SJCRH30 (cell line): Measurements from ENCODE around the gene KCNH6. TPM values are rescaled to one million over a fixed set of nuclear protein-coding genes. Genes with fewer than 3 reads are reported as not detected.

ENCODE experiments used
- DNase-seq, 2 experiments: peaks; one replicate each; pipeline ENCODE4 v3.0.0-alpha.2; 2015 to 2020
- H3K27ac ChIP-seq: fragments of 250-450 bp; sonication (Bioruptor Pico); 2 replicates; pipeline ENCODE4 v1.5.1; 2020; ENCODE audit warnings: mild to moderate bottlenecking, moderate library complexity
- H3K27me3 ChIP-seq: fragments of 250-450 bp; sonication (Bioruptor Pico); 2 replicates; pipeline ENCODE4 v1.5.1; 2020; ENCODE audit warnings: mild to moderate bottlenecking, moderate library complexity
- H3K36me3 ChIP-seq: fragments of 250-450 bp; sonication (Bioruptor Pico); 2 replicates; pipeline ENCODE4 v1.5.1; 2020; ENCODE audit warnings: mild to moderate bottlenecking, moderate library complexity
- H3K4me1 ChIP-seq: fragments of 250-450 bp; sonication (Bioruptor Pico); 2 replicates; pipeline ENCODE4 v1.5.1; 2020; ENCODE audit warnings: mild to moderate bottlenecking, moderate library complexity
- H3K4me3 ChIP-seq: fragments of 250-450 bp; sonication (Bioruptor Pico); 2 replicates; pipeline ENCODE4 v1.5.1; 2020; ENCODE audit warnings: mild to moderate bottlenecking, moderate library complexity
- H3K9me3 ChIP-seq: fragments of 250-450 bp; sonication (Bioruptor Pico); replicated peaks from 2 replicates; pipeline ENCODE4 v1.5.1; 2020; ENCODE audit warnings: mild to moderate bottlenecking, moderate library complexity
- total RNA-seq: library from RNA; depleted of rRNA; stranded (reverse); fragments of >200 nt; shearing (Covaris generic); gene quantifications from 2 replicates; pipeline ENCODE4 v1.2.3, GENCODE V29; 2014

Gene KCNH6
- total RNA-seq, 1 experiment from 2014 or later = not detected

DNA sequence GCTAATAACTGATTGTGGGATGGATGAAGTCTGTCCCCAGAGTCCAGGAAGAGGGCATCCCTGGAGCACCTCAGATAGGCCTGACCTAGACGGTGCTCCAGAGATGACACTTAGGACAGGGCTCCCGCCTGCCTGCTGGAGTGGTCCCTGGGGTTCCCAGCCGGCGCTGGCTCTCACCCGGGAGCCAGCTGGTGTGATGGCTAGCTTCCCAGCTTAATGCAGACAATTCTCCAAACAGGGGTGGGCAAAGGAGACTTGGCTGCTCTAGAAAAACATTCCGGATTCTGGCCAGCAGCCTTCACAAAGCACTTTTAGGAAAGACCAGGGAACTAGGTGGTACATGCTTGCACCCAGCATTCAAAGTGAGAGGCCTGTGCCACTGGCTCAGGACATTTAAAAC lies 27.7 kb upstream of the KCNH6 start:
- Histone ChIP-seq H3K4me1 (no peaks in the 10 kb centered on the region), H3K27me3 (no peaks in the 10 kb centered on the region), H3K9me3 (no peaks in the 10 kb centered on the region), H3K27ac (no peak overlapping the region), H3K4me3 (no peak overlapping the region), H3K36me3 (no peaks in the 10 kb centered on the region)
- DNase-seq = no peak

DNA sequence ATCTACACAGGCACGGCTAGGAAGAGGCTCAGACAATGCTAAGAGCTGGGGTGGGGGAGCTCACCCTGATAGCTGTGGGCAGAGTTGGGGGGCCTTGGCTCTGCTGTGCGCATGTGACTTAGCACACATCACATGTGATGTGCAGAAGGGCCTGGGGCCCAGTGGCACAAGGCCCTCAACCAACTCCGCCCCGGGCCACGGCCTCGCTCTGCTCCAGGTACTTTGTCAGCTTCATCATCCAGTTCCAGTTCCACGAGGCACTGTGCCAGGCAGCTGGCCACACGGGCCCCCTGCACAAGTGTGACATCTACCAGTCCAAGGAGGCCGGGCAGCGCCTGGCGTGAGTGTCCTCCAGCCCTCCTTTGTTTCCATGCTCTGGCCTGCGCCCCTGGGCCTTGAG lies 27.0 kb upstream of the KCNH6 start:
- no peaks in the 10 kb centered on the region for H3K4me1 ChIP-seq
- no peak for DNase-seq
- no peak overlapping the region for H3K4me3 ChIP-seq
- no peaks in the 10 kb centered on the region for H3K9me3 ChIP-seq
- H3K27ac ChIP-seq = no peak overlapping the region
- H3K27me3 ChIP-seq = no peaks in the 10 kb centered on the region
- no peaks in the 10 kb centered on the region for H3K36me3 ChIP-seq

DNA sequence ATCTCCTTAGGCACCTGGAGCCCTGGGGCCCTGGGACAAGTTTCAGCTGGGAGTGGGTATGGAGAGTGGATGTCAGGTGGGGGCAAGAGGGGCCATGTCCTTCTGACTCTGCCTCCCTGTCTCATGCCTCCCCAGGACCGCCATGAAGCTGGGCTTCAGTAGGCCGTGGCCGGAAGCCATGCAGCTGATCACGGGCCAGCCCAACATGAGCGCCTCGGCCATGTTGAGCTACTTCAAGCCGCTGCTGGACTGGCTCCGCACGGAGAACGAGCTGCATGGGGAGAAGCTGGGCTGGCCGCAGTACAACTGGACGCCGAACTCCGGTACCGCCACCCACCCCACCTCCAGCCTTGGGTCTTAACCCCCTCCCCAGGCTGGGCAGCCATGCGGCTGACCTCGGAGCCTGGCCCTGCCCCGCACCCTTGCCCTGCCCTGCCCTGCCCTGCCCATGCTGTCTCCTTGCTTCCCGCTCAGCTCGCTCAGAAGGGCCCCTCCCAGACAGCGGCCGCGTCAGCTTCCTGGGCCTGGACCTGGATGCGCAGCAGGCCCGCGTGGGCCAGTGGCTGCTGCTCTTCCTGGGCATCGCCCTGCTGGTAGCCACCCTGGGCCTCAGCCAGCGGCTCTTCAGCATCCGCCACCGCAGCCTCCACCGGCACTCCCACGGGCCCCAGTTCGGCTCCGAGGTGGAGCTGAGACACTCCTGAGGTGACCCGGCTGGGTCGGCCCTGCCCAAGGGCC lies 26.3 kb upstream of the KCNH6 start:
- Histone ChIP-seq H3K9me3 (no peaks in the 10 kb centered on the region), H3K27me3 (no peaks in the 10 kb centered on the region), H3K4me3 (no peak overlapping the region), H3K27ac (no peak overlapping the region), H3K4me1 (no peaks in the 10 kb centered on the region), H3K36me3 (no peaks in the 10 kb centered on the region)
- no peak for DNase-seq

DNA sequence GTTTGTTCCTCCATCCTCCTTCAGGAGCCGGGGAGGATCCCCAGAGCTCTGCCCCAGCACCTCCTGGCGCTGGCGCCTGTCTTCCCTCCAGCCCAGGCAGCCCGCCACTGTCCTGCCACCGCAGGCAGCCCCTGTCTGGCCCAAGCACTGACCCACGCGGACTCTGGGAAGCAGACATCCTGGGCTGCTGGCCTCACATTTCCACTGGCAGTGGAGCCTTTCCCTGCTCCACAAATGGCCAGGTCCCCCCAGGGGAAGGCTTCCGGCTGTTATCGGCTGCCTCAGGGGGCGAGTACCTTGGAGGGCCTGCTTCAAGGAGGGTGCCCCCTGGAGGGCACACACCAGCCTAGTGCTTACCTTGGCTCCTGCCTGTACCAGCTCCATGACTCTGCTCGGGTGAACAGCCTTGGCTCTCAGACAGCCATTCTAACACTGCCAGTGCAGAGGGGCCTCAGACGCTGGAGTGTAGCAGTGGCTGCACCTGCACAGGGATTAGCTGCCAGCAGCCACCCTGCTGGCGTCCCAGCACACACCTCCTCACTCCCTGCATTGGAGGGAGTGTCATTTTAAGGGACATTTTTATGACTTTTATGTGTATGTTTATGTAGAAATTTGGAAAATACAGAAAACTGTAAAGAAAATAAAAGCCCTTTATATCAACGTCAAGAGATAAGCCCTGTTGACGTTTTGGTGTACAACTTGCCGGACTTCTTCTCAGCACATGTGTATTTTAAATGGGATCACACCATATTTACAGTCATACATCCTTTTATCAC lies 25.3 kb upstream of the KCNH6 start:
- Histone ChIP-seq H3K9me3 (no peaks in the 10 kb centered on the region), H3K4me3 (no peak overlapping the region), H3K27me3 (no peaks in the 10 kb centered on the region), H3K27ac (no peak overlapping the region), H3K4me1 (no peaks in the 10 kb centered on the region), H3K36me3 (no peaks in the 10 kb centered on the region)
- peak; percentile 24 to 27 for DNase-seq

DNA sequence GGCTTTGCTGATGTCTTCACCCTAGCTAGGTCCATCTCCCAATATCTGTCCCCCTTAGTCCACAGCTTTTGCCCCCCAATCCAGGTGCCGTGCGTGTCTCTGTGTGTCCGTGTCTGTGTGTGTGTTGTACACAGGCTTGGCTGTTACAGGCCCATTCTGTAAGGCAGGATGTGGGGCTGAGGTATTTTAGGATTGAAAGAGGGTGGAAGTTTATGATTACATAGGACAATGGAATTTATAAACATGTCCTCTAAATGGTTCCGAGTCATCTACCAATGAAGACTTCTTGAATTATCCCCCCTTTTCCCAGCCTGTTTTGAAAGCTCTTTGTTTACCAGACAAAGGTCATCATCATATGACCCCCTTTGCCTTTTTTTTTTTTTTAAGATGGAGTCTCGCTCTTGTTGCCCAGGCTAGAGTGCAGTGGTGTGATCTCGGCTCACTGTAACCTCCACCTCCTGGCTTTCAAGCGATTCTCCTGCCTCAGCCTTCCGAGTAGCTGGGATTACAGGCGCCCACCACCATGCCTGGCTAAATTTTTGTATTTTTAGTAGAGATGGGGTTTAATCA lies 24.4 kb upstream of the KCNH6 start:
- Histone ChIP-seq H3K4me3 (no peak overlapping the region), H3K27me3 (peaks cover under 1% of the 10 kb centered on the region; the same call in 1 of the 2 replicates), H3K4me1 (no peaks in the 10 kb centered on the region), H3K9me3 (no peaks in the 10 kb centered on the region), H3K36me3 (no peaks in the 10 kb centered on the region), H3K27ac (no peak overlapping the region)
- no peak for DNase-seq

DNA sequence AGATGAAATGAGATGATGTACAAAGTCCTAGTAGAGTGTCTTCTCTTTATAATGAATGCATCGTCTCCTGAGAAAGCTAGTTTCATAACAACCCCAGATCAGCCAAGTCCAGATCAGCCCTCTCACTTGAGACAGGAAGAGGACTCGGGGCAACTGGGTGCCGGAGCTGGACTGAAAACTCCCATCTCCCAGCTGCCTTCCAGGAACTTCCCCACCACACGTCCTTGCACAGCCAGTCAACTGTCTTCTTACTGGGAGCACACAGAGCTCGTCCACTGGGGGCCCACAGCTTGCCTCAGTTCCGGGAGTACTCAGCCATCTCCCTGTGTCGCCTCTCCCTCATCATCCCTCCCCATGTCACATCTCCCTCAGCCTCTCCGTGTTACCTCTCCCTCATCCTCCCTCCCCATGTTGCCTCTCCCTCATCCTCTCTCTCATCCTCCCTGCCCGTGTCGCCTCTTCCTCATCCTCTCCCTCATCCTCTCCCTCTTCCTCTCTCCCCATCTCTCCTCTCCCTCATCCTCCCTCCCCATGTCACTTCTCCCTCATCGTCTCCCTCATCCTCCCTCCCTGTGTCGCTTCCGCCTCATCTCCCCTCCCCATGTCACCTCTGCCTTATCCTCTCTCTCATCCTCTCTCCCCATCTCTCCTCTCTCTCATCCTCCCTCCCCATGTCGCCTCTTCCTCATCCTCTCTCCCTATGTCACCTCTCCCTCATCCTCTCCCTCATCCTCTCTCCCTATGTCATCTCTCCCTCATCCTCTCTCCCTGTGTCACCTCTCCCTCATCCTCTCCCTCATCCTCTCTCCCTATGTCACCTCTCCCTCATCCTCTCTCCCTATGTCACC lies 22.4 kb upstream of the KCNH6 start:
- H3K27me3 ChIP-seq = peaks cover 5% of the 10 kb centered on the region; the same call in 1 of the 2 replicates
- no peaks in the 10 kb centered on the region for H3K36me3 ChIP-seq
- no peak overlapping the region for H3K27ac ChIP-seq
- no peak for DNase-seq
- H3K4me3 ChIP-seq = no peak overlapping the region
- no peaks in the 10 kb centered on the region for H3K9me3 ChIP-seq
- no peaks in the 10 kb centered on the region for H3K4me1 ChIP-seq

DNA sequence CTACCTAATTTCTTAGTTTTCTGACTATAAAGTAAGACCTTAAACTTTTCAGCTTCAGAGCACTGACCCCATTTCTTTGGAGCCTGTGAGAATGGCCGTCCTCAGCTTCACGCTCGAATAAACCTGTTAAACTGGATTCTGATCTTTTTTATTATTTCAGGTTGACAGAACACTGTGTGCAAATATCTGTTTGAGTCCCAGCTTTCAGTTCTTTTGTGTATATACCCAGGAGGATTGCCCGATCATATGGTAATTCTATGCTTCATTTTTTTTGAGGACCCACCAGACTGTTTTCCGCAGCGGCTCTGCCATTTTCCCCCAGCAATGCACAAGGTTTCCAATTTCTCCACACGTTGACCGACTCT lies 19.8 kb upstream of the KCNH6 start:
- peaks cover 5% of the 10 kb centered on the region; the same call in 1 of the 2 replicates for H3K27me3 ChIP-seq
- no peak overlapping the region for H3K27ac ChIP-seq
- H3K9me3 ChIP-seq = no peaks in the 10 kb centered on the region
- no peaks in the 10 kb centered on the region for H3K4me1 ChIP-seq
- no peak for DNase-seq
- H3K4me3 ChIP-seq = no peak overlapping the region
- no peaks in the 10 kb centered on the region for H3K36me3 ChIP-seq

DNA sequence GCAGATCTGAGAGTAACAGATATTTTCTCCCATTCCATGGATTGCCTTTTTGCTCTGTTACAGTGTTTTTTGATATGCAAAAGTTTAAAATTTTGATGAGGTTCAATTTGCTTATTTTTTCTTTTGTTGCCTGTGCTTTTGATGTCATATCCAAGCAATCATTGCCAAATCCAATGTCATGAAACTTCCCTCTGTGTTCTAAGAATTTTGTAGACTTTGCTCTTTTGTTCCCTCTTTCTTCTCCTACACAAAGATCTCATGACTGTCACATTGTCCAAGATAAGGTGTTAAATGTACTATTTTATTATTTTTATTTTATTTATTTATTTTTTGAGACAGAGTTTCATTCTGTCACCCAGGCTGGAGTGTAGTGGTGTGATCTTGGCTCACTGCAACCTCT lies 18.9 kb upstream of the KCNH6 start:
- Histone ChIP-seq H3K4me1 (no peaks in the 10 kb centered on the region), H3K27ac (no peak overlapping the region), H3K9me3 (no peaks in the 10 kb centered on the region), H3K4me3 (no peak overlapping the region), H3K27me3 (peaks cover 5% of the 10 kb centered on the region; the same call in 1 of the 2 replicates), H3K36me3 (no peaks in the 10 kb centered on the region)
- DNase-seq = no peak

DNA sequence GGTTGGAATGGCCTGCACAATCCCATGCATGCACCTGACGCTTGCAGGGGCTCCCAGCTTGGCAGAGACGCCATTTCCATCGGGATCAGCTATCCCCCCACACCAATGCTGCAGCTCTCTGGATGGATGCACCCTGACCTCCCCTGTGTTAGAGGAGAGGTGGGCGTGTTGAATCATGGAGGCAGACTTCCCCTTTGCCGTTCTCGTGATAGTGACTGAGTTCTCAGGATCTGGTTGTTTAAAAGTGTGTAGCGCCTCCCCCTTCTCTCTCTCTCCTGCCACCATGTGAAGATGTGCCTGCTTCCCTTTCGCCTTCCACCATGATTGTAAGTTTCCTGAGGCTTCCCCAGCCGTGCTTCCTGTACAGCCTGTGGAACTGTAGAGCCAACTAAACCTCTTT lies 17.8 kb upstream of the KCNH6 start:
- DNase-seq = no peak
- no peaks in the 10 kb centered on the region for H3K36me3 ChIP-seq

DNA sequence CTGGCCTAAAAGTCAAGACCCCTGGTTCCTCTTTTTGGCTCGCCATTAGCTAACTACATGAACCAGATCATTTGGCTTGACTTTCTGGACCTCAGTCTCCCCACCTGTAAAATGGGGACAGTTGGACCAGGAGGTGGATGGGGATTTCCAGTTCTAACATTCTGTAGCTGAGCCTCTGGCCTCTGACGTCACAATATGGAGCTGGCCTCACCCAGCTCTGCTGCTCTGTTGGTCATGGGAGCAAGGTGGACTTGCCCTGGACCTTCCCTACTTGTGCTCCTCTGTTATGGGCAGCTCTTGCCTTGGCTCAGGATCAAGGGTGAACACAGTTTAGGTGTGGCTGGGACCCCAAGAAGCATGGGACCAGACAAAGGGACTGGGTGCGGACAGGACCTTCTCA lies 16.5 kb upstream of the KCNH6 start:
- no peak overlapping the region for H3K27ac ChIP-seq
- no peak for DNase-seq
- no peaks in the 10 kb centered on the region for H3K36me3 ChIP-seq
- no peaks in the 10 kb centered on the region for H3K4me1 ChIP-seq
- peaks cover 5% of the 10 kb centered on the region; the same call in 1 of the 2 replicates for H3K27me3 ChIP-seq
- H3K9me3 ChIP-seq = no peaks in the 10 kb centered on the region
- no peak overlapping the region for H3K4me3 ChIP-seq

More for the DNA sequence above, 17.8 kb upstream of the KCNH6 start:
- no peak overlapping the region for H3K4me3 ChIP-seq
- H3K9me3 ChIP-seq = no peaks in the 10 kb centered on the region
- no peaks in the 10 kb centered on the region for H3K4me1 ChIP-seq
- peaks cover 5% of the 10 kb centered on the region; the same call in 1 of the 2 replicates for H3K27me3 ChIP-seq
- no peak overlapping the region for H3K27ac ChIP-seq

DNA sequence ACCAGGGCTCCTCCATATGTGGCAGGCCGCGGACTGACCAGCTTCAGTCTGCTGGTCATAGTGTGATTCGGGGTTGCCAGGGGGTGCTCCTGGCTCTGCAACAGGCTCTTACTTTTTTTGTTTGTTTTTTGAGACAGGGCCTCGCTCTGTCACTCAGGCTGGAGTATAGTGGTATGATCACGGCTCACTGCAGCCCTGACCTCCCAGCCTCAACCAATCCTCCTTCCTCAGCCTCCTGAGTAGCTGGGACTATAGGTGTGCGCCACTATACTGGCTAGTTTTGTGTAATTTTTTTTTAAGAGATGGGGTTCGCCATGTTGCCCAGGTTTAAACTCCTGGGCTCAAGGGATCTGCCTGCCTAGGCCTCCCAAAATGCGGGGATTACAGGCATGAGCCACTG lies 11.8 kb upstream of the KCNH6 start:
- H3K4me1 ChIP-seq = no peaks in the 10 kb centered on the region
- no peak overlapping the region for H3K4me3 ChIP-seq
- no peaks in the 10 kb centered on the region for H3K27me3 ChIP-seq
- no peaks in the 10 kb centered on the region for H3K9me3 ChIP-seq
- DNase-seq = no peak
- H3K27ac ChIP-seq = no peak overlapping the region
- no peaks in the 10 kb centered on the region for H3K36me3 ChIP-seq

DNA sequence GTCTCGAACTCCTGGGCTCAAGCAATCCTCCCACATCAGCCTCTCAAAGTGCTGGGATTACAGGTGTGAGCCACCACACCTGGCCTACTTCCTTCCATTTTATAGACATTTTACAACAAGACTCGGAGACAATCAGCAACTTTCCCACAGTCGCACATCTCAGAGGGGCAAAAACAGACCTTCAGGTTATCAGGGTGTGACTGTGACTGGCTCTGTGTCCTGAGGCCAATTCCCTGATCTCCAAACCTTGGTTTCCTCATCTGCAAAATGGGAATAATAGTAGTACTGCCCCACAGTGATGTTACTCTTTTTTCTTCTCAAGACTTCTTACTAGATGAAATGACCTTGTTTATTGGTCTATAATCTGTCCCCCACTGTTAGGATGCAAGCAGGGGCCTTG lies 10.8 kb upstream of the KCNH6 start:
- no peaks in the 10 kb centered on the region for H3K27me3 ChIP-seq
- H3K9me3 ChIP-seq = no peaks in the 10 kb centered on the region
- no peak overlapping the region for H3K27ac ChIP-seq
- no peak overlapping the region for H3K4me3 ChIP-seq
- no peak for DNase-seq
- no peaks in the 10 kb centered on the region for H3K36me3 ChIP-seq
- no peaks in the 10 kb centered on the region for H3K4me1 ChIP-seq

DNA sequence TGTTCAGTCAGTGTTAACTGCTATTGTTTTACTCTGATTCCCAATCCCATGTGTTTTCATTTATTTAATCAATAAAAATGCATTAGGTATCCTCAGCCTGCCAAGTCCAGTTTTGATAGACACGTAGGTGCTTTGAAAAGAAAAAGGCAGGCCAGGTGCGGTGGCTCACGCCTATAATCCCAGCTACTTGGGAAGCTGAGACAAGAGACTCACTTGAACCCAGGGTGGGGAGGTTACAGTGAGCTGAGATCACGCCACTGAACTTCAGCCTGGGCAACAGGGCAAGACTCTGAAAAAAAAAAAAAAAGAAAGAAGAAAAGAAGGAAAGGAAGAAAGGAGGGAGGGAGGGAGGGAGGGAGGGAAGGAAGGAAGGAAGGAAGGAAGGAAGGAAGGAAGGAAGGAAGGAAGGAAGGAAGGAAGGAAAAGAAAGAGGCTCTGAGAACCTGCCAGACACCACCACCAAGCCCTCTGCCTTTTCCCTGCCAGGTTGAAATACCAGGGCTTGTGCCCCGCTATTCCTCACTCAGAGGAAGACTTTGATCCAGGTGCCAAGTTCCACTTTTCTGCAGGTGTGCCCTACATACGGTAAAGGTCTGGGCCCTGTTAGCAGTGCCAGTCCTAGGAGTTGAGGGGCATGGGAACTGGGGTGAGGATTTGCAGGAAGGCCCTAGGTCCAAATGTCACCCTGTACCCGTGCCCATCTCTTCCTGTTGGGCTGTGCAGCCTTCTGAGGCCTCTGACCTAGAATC lies 10.1 kb upstream of the KCNH6 start:
- no peak for DNase-seq
- Histone ChIP-seq H3K4me3 (no peak overlapping the region), H3K27ac (no peak overlapping the region), H3K27me3 (no peaks in the 10 kb centered on the region), H3K4me1 (no peaks in the 10 kb centered on the region), H3K9me3 (no peaks in the 10 kb centered on the region), H3K36me3 (no peaks in the 10 kb centered on the region)

DNA sequence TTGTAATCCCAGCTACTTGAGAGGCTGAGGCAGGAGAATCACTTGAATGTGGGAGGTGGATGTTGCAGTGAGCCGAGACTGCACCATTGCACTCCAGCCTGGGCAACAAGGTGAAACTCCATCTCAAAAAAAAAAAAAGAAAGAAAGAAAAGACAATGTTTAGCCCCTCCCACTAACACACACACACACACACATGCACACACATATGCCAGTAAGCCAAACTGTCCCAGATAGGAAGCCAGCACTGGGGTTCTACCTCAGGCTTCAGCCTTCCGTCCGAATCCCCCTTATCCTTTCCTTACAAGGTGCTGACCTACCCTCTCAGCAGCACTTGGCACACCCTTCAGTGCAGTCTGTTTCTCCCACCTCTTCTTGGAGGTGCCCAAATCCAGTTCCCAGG lies 8.7 kb upstream of the KCNH6 start:
- Histone ChIP-seq H3K27ac (no peak overlapping the region), H3K4me3 (no peak overlapping the region), H3K4me1 (no peaks in the 10 kb centered on the region), H3K27me3 (no peaks in the 10 kb centered on the region), H3K36me3 (no peaks in the 10 kb centered on the region), H3K9me3 (no peaks in the 10 kb centered on the region)
- no peak for DNase-seq
